ENCODE measurements around the gene CLSTN1. TPM values are rescaled to one million over a fixed set of nuclear protein-coding genes. Genes with fewer than 3 reads are reported as not detected.

Gene CLSTN1
- total and polyA plus RNA-seq, 5 donors = 51.4 to 72.1 (median 69.4) TPM

GRCh38 chr1:9691691-9692090 is 132.1 kb downstream of the CLSTN1 start:
- WGBS = 76% methylated on average over 5 of the region's 5 CpGs
- Histone ChIP-seq H3K9me3 (ENCODE audit: control insufficient read depth, low read length) (no peaks in the 10 kb centered on the region), H3K4me1 (ENCODE audit: control insufficient read depth, insufficient read depth, low read length) (peaks cover 4% of the 10 kb centered on the region), H3K27me3 (ENCODE audit: control insufficient read depth, insufficient read depth) (no peaks in the 10 kb centered on the region), H3K4me3 (ENCODE audit: low read length) (no peak overlapping the region), H3K27ac (ENCODE audit: low read length) (no peak overlapping the region)
- no peak for DNase-seq
- no peak for ATAC-seq
- intact Hi-C loops (cut with DNase I) = loop anchor here in 1 of 4 donors (10.0 kb wide), 1 partner anchor 63 kb away; no protein-coding TSS in a partner anchor

DNA sequence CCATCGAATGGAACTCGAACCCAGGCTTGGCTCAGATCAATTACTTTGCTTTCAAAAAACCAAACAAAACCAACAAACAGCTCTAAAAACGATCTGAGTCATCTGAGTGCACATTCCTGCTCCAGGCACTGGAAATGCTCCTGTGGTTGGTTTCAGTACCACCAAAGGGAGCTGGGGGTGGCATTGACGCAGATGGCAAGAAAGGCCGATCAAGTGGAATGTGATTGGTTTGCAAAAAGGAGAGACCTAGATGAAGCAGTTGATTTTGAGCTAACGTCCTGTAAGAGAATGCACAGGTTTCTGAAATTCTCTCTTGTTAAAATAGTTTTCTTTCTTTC is 132.7 kb downstream of the CLSTN1 start:
- intact Hi-C loops (cut with DNase I) = loop anchor here in 1 of 4 donors (10.0 kb wide), 1 partner anchor 64 kb away; no protein-coding TSS in a partner anchor
- Histone ChIP-seq H3K4me1 (ENCODE audit: control insufficient read depth, insufficient read depth, low read length) (peaks cover 4% of the 10 kb centered on the region), H3K27me3 (ENCODE audit: control insufficient read depth, insufficient read depth) (no peaks in the 10 kb centered on the region), H3K27ac (ENCODE audit: low read length) (no peak overlapping the region), H3K9me3 (ENCODE audit: control insufficient read depth, low read length) (no peaks in the 10 kb centered on the region), H3K4me3 (ENCODE audit: low read length) (no peak overlapping the region)
- DNase-seq = no peak
- WGBS = 86% methylated on average over 6 of the region's 6 CpGs
- ATAC-seq = no peak

GRCh38 chr1:9690440-9691107 is 133.2 kb downstream of the CLSTN1 start:
- peak in 1 of 3 donors; percentile 40 for DNase-seq
- no peaks in the 10 kb centered on the region for H3K9me3 ChIP-seq (ENCODE audit: control insufficient read depth, low read length)
- no peak overlapping the region for H3K27ac ChIP-seq (ENCODE audit: low read length)
- intact Hi-C loops (cut with DNase I) = loop anchor here in 1 of 4 donors (10.0 kb wide), 1 partner anchor 64 kb away; no protein-coding TSS in a partner anchor
- 71% methylated on average over 14 of the region's 14 CpGs for WGBS
- no peaks in the 10 kb centered on the region for H3K27me3 ChIP-seq (ENCODE audit: control insufficient read depth, insufficient read depth)
- ATAC-seq = no peak
- no peak overlapping the region for H3K4me3 ChIP-seq (ENCODE audit: low read length)
- peaks cover 4% of the 10 kb centered on the region for H3K4me1 ChIP-seq (ENCODE audit: control insufficient read depth, insufficient read depth, low read length)

DNA sequence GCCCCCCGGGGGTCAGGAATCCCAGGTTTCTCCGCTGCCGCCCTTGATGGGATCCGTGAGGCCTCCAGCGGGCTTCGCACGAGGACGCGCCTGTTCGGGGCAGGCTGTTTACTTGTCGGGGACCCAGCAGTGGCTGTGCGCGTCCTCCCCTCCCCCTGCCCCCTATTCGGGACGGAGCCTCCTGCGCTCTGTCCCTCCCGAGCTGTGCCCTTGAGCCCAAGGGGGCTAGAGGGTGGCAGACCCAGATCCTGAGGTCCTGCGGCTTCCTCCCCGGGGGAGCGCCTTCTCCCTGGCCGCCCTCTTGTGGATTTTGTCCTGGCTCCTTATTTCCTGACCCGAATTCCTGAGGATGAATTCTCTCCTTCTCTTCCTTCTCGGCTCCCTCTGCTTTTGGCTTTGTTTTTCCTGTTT is 133.8 kb downstream of the CLSTN1 start:
- Histone ChIP-seq H3K4me3 (ENCODE audit: low read length) (peak overlapping the region; percentile 94), H3K27me3 (ENCODE audit: control insufficient read depth, insufficient read depth) (no peaks in the 10 kb centered on the region), H3K27ac (ENCODE audit: low read length) (no peak overlapping the region), H3K9me3 (ENCODE audit: control insufficient read depth, low read length) (no peaks in the 10 kb centered on the region), H3K4me1 (ENCODE audit: control insufficient read depth, insufficient read depth, low read length) (peaks cover 4% of the 10 kb centered on the region)
- ATAC-seq (peak in 1 of 2 donors; percentile 34), DNase-seq (peak; percentile 49 to 77 (median 74))
- WGBS = 13% methylated on average over 23 of the region's 23 CpGs
- intact Hi-C loops (cut with DNase I) = loop anchor here in 1 of 4 donors (10.0 kb wide), 1 partner anchor 65 kb away; no protein-coding TSS in a partner anchor

- peak overlapping the region; percentile 94 for H3K4me3 ChIP-seq (ENCODE audit: low read length)
- H3K27ac ChIP-seq (ENCODE audit: low read length) = no peak overlapping the region
- peak; percentile 84 to 95 (median 93) for DNase-seq
- no peaks in the 10 kb centered on the region for H3K9me3 ChIP-seq (ENCODE audit: control insufficient read depth, low read length)
- peak; percentile 89 for ATAC-seq
- peaks cover 4% of the 10 kb centered on the region for H3K4me1 ChIP-seq (ENCODE audit: control insufficient read depth, insufficient read depth, low read length)
- H3K27me3 ChIP-seq (ENCODE audit: control insufficient read depth, insufficient read depth) = no peaks in the 10 kb centered on the region
- 2% methylated on average over 72 of the region's 72 CpGs for WGBS
- intact Hi-C loops (cut with DNase I) = no loop called here
Measured at GRCh38 chr1:9689011-9689706, 134.6 kb downstream of the CLSTN1 start.

- intact Hi-C loops (cut with DNase I) = no loop called here
Measured at GRCh38 chr1:9688599-9688998, 135.2 kb downstream of the CLSTN1 start.

DNA sequence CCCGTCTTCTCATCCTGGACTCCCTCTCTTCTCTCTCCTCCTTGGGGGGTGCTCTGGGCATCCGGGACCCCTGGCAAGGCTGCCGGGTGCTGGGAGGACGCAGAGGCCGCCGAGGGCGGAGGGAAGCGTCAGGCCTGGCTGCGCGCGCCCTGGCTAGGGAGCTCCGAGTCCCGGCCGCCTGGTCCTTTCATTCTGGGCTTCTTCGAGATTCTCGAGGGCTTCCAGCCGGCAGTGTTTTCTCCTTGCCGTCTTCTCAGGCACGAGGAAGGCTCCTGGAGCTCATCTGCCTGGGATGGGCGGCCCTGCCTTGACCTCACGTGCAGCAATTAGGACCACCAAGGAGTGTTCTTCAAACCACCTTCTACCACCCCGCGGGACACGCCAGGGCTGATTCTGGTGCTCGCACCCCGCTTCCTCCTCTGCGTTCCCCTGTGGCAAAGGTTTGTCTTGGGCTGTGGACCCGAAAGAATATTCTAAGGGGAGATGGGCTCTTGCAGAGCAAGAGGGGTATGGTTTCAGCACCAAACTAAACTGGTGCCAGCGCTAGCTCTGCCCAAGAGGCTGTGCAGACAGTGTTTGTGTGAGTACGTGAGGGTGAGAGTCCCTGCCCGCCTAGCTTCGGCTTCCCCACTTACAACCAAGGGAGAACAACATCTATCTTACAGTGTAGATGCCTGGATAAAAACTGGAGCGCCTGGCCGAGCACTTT is 135.7 kb downstream of the CLSTN1 start:
- Histone ChIP-seq H3K9me3 (ENCODE audit: control insufficient read depth, low read length) (no peaks in the 10 kb centered on the region), H3K27me3 (ENCODE audit: control insufficient read depth, insufficient read depth) (no peaks in the 10 kb centered on the region), H3K4me3 (ENCODE audit: low read length) (peak overlapping the region; percentile 62), H3K4me1 (ENCODE audit: control insufficient read depth, insufficient read depth, low read length) (peaks cover 4% of the 10 kb centered on the region), H3K27ac (ENCODE audit: low read length) (no peak overlapping the region)
- WGBS = 9% methylated on average over 34 of the region's 34 CpGs
- DNase-seq (peak; percentile 29 to 66 (median 54)), ATAC-seq (peak; percentile 36 to 43)
- intact Hi-C loops (cut with DNase I) = no loop called here

More at GRCh38 chr1:9688599-9688998, 135.2 kb downstream of the CLSTN1 start:
- DNase-seq (peak in 1 of 3 donors; percentile 22), ATAC-seq (no peak)
- no peaks in the 10 kb centered on the region for H3K27me3 ChIP-seq (ENCODE audit: control insufficient read depth, insufficient read depth)
- 54% methylated on average over 14 of the region's 14 CpGs for WGBS
- H3K9me3 ChIP-seq (ENCODE audit: control insufficient read depth, low read length) = no peaks in the 10 kb centered on the region
- H3K4me1 ChIP-seq (ENCODE audit: control insufficient read depth, insufficient read depth, low read length) = peaks cover 4% of the 10 kb centered on the region
- H3K4me3 ChIP-seq (ENCODE audit: low read length) = peak overlapping the region; percentile 94
- H3K27ac ChIP-seq (ENCODE audit: low read length) = no peak overlapping the region

DNA sequence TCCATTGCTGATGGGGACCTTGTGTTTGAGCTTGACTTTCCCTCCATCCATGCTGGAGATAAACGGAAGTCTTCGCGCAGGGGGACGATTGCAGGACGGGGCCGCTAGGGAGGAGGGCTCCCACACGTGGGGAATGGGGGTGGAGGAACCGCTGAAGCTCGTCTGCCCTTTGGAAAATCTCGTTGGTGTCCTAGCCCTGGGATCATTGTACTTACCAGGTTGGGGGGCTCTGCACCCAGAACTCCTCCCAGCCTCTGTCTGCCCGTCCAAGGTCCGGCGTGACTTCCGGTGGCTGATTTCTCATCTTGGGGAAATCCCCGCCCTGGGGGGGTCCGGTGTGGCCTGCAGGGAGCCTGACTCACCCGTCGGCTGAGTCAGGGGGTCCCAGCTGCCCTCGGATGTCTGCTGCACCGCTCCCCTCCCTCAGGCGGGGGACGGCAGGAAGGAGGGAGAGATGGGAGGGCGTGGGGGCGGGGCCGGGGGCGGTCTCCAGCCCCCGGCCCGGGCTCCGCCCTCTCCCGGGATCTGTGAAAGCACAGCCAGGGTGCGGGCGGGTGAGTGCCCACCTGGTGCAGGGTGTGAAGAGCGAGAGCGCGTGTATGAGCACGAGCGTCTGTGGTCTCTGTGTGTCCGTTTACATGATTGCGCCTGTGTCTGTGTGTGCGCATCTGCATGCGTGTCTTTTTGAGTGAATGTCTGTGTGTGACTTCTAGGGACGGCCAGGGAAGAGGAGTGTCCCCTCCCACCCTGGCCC is 136.5 kb downstream of the CLSTN1 start:
- Histone ChIP-seq H3K9me3 (ENCODE audit: control insufficient read depth, low read length) (no peaks in the 10 kb centered on the region), H3K27ac (ENCODE audit: low read length) (no peak overlapping the region), H3K27me3 (ENCODE audit: control insufficient read depth, insufficient read depth) (no peaks in the 10 kb centered on the region), H3K4me1 (ENCODE audit: control insufficient read depth, insufficient read depth, low read length) (peaks cover 4% of the 10 kb centered on the region), H3K4me3 (ENCODE audit: low read length) (peak overlapping the region; percentile 62)
- peak; percentile 39 to 73 (median 72) for DNase-seq
- intact Hi-C loops (cut with DNase I) = no loop called here
- peak; percentile 60 to 62 for ATAC-seq
- WGBS = 1% methylated on average over 42 of the region's 42 CpGs

DNA sequence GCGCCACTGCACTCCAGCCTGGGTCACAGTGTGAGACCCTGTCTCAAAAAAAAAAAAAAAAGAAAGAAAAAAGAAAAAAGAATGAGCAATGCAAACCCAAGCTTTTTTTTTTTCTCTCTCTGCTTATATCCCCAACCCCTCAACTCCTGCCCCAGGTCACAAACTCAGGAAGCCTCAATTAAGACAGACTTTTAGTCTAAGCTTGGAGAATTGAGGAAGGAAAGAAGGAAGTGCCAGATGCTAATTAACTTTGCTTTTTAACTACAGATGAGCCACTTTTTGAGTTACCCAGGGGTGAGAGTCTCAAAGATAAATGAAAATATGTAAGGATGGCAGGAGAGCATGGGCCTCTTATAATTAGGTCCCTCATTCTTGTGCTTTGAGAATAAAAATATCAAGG is 139.0 kb downstream of the CLSTN1 start:
- WGBS = 97% methylated on average over 1 of the region's 1 CpG
- intact Hi-C loops (cut with DNase I) = no loop called here
- ATAC-seq = no peak
- H3K9me3 ChIP-seq (ENCODE audit: control insufficient read depth, low read length) = no peaks in the 10 kb centered on the region
- H3K4me1 ChIP-seq (ENCODE audit: control insufficient read depth, insufficient read depth, low read length) = peaks cover 4% of the 10 kb centered on the region
- no peaks in the 10 kb centered on the region for H3K27me3 ChIP-seq (ENCODE audit: control insufficient read depth, insufficient read depth)
- DNase-seq = no peak
- no peak overlapping the region for H3K27ac ChIP-seq (ENCODE audit: low read length)
- H3K4me3 ChIP-seq (ENCODE audit: low read length) = no peak overlapping the region

DNA sequence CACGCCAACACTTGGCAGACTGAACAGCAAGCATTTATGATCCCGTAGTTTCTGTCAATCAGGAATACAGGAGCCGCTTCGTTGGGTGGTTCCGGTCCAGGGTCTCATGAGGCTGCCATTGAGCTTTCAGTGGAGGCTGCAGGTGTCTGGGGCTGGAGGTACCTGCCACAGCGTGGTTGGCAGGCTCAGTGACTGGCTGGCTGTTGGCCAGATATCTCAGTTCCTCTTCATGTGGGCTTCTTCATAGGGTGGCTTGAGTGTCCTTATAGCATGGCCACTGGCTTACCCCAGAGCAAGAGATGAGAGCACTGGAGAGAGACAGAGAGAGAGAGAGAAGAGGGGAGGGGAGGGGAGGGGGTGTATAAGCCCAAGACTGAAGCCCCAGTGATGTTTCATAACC is 142.9 kb downstream of the CLSTN1 start:
- Histone ChIP-seq H3K4me3 (ENCODE audit: low read length) (no peak overlapping the region), H3K9me3 (ENCODE audit: control insufficient read depth, low read length) (no peaks in the 10 kb centered on the region), H3K27ac (ENCODE audit: low read length) (no peak overlapping the region), H3K27me3 (ENCODE audit: control insufficient read depth, insufficient read depth) (no peaks in the 10 kb centered on the region), H3K4me1 (ENCODE audit: control insufficient read depth, insufficient read depth, low read length) (no peaks in the 10 kb centered on the region)
- ATAC-seq (no peak), DNase-seq (no peak)
- WGBS = 90% methylated on average over 6 of the region's 6 CpGs
- intact Hi-C loops (cut with DNase I) = no loop called here

Measured in right cardiac atrium (tissue), 5 donors.